Esophagus muscularis mucosa (tissue), 3 donors: ENCODE measurements around the gene KIAA0825.

Experiments
- POLR2A ChIP-seq: fragments of 450-650 bp; IDR thresholded peaks from one replicate; pipeline ENCODE4 v1.6.1; 2017; ENCODE audit warnings: antibody characterized with exemption, moderate library complexity, mild to moderate bottlenecking, low read depth
- POLR2AphosphoS5 ChIP-seq, 2 donors: sonication (generic); formaldehyde crosslinking; IDR thresholded peaks; one replicate each; pipeline ENCODE4 v1.6.1; 2017; ENCODE audit warnings: antibody characterized with exemption in 2 of 2
- TF ChIP-seq, protein P1 (sequence below), 3 experiments: fragments of 200-600 bp in 2 of 3; fragments of 450-650 bp in 1 of 3; sonication (generic) in 2 of 3; IDR thresholded peaks; one replicate each; pipeline ENCODE4 v1.5.1; 2017 to 2019; ENCODE audit warnings: antibody characterized with exemption in 3 of 3, mild to moderate bottlenecking in 2 of 3, moderate library complexity in 1 of 3

GRCh38 chr5:94575196-94575595, 43.2 kb downstream of the KIAA0825 start:
- TF ChIP-seq, protein P1, sequence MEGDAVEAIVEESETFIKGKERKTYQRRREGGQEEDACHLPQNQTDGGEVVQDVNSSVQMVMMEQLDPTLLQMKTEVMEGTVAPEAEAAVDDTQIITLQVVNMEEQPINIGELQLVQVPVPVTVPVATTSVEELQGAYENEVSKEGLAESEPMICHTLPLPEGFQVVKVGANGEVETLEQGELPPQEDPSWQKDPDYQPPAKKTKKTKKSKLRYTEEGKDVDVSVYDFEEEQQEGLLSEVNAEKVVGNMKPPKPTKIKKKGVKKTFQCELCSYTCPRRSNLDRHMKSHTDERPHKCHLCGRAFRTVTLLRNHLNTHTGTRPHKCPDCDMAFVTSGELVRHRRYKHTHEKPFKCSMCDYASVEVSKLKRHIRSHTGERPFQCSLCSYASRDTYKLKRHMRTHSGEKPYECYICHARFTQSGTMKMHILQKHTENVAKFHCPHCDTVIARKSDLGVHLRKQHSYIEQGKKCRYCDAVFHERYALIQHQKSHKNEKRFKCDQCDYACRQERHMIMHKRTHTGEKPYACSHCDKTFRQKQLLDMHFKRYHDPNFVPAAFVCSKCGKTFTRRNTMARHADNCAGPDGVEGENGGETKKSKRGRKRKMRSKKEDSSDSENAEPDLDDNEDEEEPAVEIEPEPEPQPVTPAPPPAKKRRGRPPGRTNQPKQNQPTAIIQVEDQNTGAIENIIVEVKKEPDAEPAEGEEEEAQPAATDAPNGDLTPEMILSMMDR (IDR thresholded peaks at IDR 0.05) = no peak
- TF ChIP-seq POLR2AphosphoS5 (IDR thresholded peaks at IDR 0.05) (no peak), POLR2A (no peak)
